Measurements from ENCODE around the gene LSM14A.
"Not testable (repeated sequence)": the region's sequence is repeated elsewhere in the genome, so short reads cannot be mapped to it uniquely, and the experiment has no call there.

The LSM14A gene

GRCh38 chr19:34159541-34159940 lies 12.8 kb upstream of the LSM14A start:
- DNase-seq, result not testable (repeated sequence)

GRCh38 chr19:34161902-34162301 lies 10.4 kb upstream of the LSM14A start:
- DNase-seq, result not testable (repeated sequence)

- DNase-seq, result no peak
Measured at GRCh38 chr19:34165295-34165738, 7.0 kb upstream of the LSM14A start.

- not testable (repeated sequence) for DNase-seq
Measured at GRCh38 chr19:34169475-34170199, 2.7 kb upstream of the LSM14A start.

- no peak for DNase-seq
Measured at GRCh38 chr19:34171539-34171876, 796 bp upstream of the LSM14A start.

- no peak for DNase-seq
Measured at GRCh38 chr19:34172661-34173192, 423 bp downstream of the LSM14A start.

- no peak for DNase-seq
Measured at GRCh38 chr19:34173193-34173956, 1.1 kb downstream of the LSM14A start.

GRCh38 chr19:34175173-34175572 lies 2.9 kb downstream of the LSM14A start:
- not testable (repeated sequence) for DNase-seq

- DNase-seq, result no peak
Measured at GRCh38 chr19:34176581-34176980, 4.3 kb downstream of the LSM14A start.

GRCh38 chr19:34178274-34178610 lies 5.9 kb downstream of the LSM14A start:
- no peak for DNase-seq

- no peak for DNase-seq
Measured at GRCh38 chr19:34179066-34179465, 6.8 kb downstream of the LSM14A start.

GRCh38 chr19:34180273-34180672 lies 8.0 kb downstream of the LSM14A start:
- DNase-seq, result no peak

GRCh38 chr19:34180709-34181108 lies 8.4 kb downstream of the LSM14A start:
- no peak for DNase-seq

GRCh38 chr19:34181111-34181864 lies 9.0 kb downstream of the LSM14A start:
- no peak for DNase-seq

- DNase-seq, result no peak
Measured at GRCh38 chr19:34182125-34182524, 9.8 kb downstream of the LSM14A start.

GRCh38 chr19:34184880-34185491 lies 12.7 kb downstream of the LSM14A start:
- DNase-seq, result no peak

GRCh38 chr19:34186205-34186604 lies 13.9 kb downstream of the LSM14A start:
- no peak for DNase-seq

- no peak for DNase-seq
Measured at GRCh38 chr19:34187011-34187410, 14.7 kb downstream of the LSM14A start.

GRCh38 chr19:34188408-34188807 lies 16.1 kb downstream of the LSM14A start:
- no peak for DNase-seq

GRCh38 chr19:34189199-34189916 lies 17.1 kb downstream of the LSM14A start:
- no peak for DNase-seq

GRCh38 chr19:34189917-34190425 lies 17.7 kb downstream of the LSM14A start:
- no peak for DNase-seq

GRCh38 chr19:34191355-34191962 lies 19.2 kb downstream of the LSM14A start:
- no peak for DNase-seq

All from right forelimb (tissue), 1 donor.